SK-N-MC (cell line): Measurements from ENCODE around the gene WDR7.
A peak's percentile ranks its signal among the peaks of the same experiment; 100 is the strongest.

ENCODE experiments used
- DNase-seq: peaks from one replicate; pipeline ENCODE4 v3.0.0-alpha.2; 2011; ENCODE audit warnings: low read depth, low spot score
- H3K27ac ChIP-seq: fragments of 200-600 bp; sonication (generic); 2 replicates; pipeline ENCODE4 v1.5.1; 2016; ENCODE audit warnings: mixed run types
- H3K36me3 ChIP-seq: fragments of 200-600 bp; sonication (generic); 2 replicates; pipeline ENCODE4 v1.6.1; 2017; ENCODE audit warnings: antibody characterized with exemption, low read length, mixed read lengths; ENCODE audit not compliant: insufficient read depth
- H3K4me3 ChIP-seq: fragments of 200-600 bp; sonication (generic); 2 replicates; pipeline ENCODE4 v1.5.1; 2016
- H3K9ac ChIP-seq: fragments of 200-600 bp; sonication (generic); 2 replicates; pipeline ENCODE4 v1.8.0; 2017; ENCODE audit warnings: mixed run types, mixed read lengths; ENCODE audit not compliant: insufficient read length
- H3K9me3 ChIP-seq: fragments of 200-600 bp; sonication (generic); 2 replicates; pipeline ENCODE4 v1.6.1; 2017; ENCODE audit warnings: low read depth, mild to moderate bottlenecking, antibody characterized with exemption, low read length, moderate library complexity, mixed read lengths
- EZH2 ChIP-seq: fragments of 200-600 bp; sonication (generic); IDR thresholded peaks from one replicate; pipeline ENCODE4 v1.6.1; 2017; ENCODE audit warnings: antibody characterized with exemption
- FOXP2 ChIP-seq: optimal IDR thresholded peaks from 2 replicates; pipeline ENCODE3; 2011; ENCODE audit warnings: mild to moderate bottlenecking, moderate library complexity; ENCODE audit not compliant: insufficient read depth; ENCODE audit errors: extremely low read length, control extremely low read depth
- POLR2AphosphoS5 ChIP-seq: IDR thresholded peaks from 2 replicates; pipeline ENCODE4 v1.6.1; 2012; ENCODE audit warnings: mild to moderate bottlenecking, low read depth, low read length, borderline replicate concordance

The WDR7 gene

GRCh38 chr18:56851774-56852173 is 200.6 kb downstream of the WDR7 start:
- TF ChIP-seq EZH2 (no peak), FOXP2 (no peak), POLR2AphosphoS5 (no peak)
- H3K36me3 ChIP-seq = no peaks in the 10 kb centered on the region
- H3K9ac ChIP-seq = no peak overlapping the region
- H3K4me3 ChIP-seq = no peak overlapping the region
- H3K9me3 ChIP-seq = no peaks in the 10 kb centered on the region
- no peak for DNase-seq
- H3K27ac ChIP-seq = no peak overlapping the region

- DNase-seq = no peak
- no peaks in the 10 kb centered on the region for H3K36me3 ChIP-seq
- H3K9me3 ChIP-seq = no peaks in the 10 kb centered on the region
- H3K9ac ChIP-seq = no peak overlapping the region
- no peak for TF ChIP-seq EZH2
- TF ChIP-seq POLR2AphosphoS5 = no peak
- TF ChIP-seq FOXP2 = no peak
- H3K4me3 ChIP-seq = no peak overlapping the region
- H3K27ac ChIP-seq = no peak overlapping the region
These were observed 202.8 kb downstream of the WDR7 start for GRCh38 chr18:56853961-56854360.

- H3K9ac ChIP-seq = no peak overlapping the region
- no peak for TF ChIP-seq EZH2
- no peak for TF ChIP-seq FOXP2
- no peak for TF ChIP-seq POLR2AphosphoS5
- H3K9me3 ChIP-seq = no peaks in the 10 kb centered on the region
- no peak overlapping the region for H3K4me3 ChIP-seq
- no peak overlapping the region for H3K27ac ChIP-seq
- no peak for DNase-seq
- H3K36me3 ChIP-seq = no peaks in the 10 kb centered on the region
These were observed 210.1 kb downstream of the WDR7 start for GRCh38 chr18:56861244-56861643.

GRCh38 chr18:56869189-56869777 is 218.1 kb downstream of the WDR7 start:
- Histone ChIP-seq H3K9ac (no peak overlapping the region), H3K27ac (no peak overlapping the region), H3K4me3 (no peak overlapping the region), H3K9me3 (no peaks in the 10 kb centered on the region), H3K36me3 (no peaks in the 10 kb centered on the region)
- no peak for TF ChIP-seq EZH2
- peak; percentile 79 for TF ChIP-seq FOXP2
- peak; percentile 42 for DNase-seq

GRCh38 chr18:56870982-56871381 is 219.8 kb downstream of the WDR7 start:
- H3K4me3 ChIP-seq = no peak overlapping the region
- DNase-seq = no peak
- TF ChIP-seq FOXP2 (no peak), EZH2 (no peak), POLR2AphosphoS5 (no peak)
- no peak overlapping the region for H3K27ac ChIP-seq
- no peaks in the 10 kb centered on the region for H3K9me3 ChIP-seq
- H3K9ac ChIP-seq = no peak overlapping the region
- no peaks in the 10 kb centered on the region for H3K36me3 ChIP-seq

- no peaks in the 10 kb centered on the region for H3K9me3 ChIP-seq
- DNase-seq = no peak
- no peaks in the 10 kb centered on the region for H3K36me3 ChIP-seq
- no peak overlapping the region for H3K27ac ChIP-seq
- no peak for TF ChIP-seq EZH2
- no peak for TF ChIP-seq POLR2AphosphoS5
- TF ChIP-seq FOXP2 = no peak
- no peak overlapping the region for H3K4me3 ChIP-seq
- H3K9ac ChIP-seq = no peak overlapping the region
These were observed 221.0 kb downstream of the WDR7 start for GRCh38 chr18:56872140-56872539.

- Histone ChIP-seq H3K9ac (no peak overlapping the region), H3K9me3 (no peaks in the 10 kb centered on the region), H3K27ac (no peak overlapping the region), H3K36me3 (no peaks in the 10 kb centered on the region), H3K4me3 (no peak overlapping the region)
- no peak for TF ChIP-seq EZH2
- TF ChIP-seq FOXP2 = no peak
- no peak for TF ChIP-seq POLR2AphosphoS5
- no peak for DNase-seq
These were observed 222.4 kb downstream of the WDR7 start for GRCh38 chr18:56873441-56874140.

- Histone ChIP-seq H3K4me3 (no peak overlapping the region), H3K9me3 (no peaks in the 10 kb centered on the region), H3K36me3 (no peaks in the 10 kb centered on the region), H3K9ac (no peak overlapping the region), H3K27ac (no peak overlapping the region)
- no peak for TF ChIP-seq POLR2AphosphoS5
- TF ChIP-seq EZH2 = no peak
- no peak for TF ChIP-seq FOXP2
- no peak for DNase-seq
These were observed 227.6 kb downstream of the WDR7 start for GRCh38 chr18:56878711-56879110.
